Islet precursor cell (in vitro differentiated cells): ENCODE results near the gene CALU.
A peak's percentile ranks its signal among the peaks of the same experiment; 100 is the strongest.

ENCODE experiments used
- DNase-seq: peaks from one replicate; pipeline ENCODE4 v3.0.0-alpha.2; 2018

Gene CALU

DNA sequence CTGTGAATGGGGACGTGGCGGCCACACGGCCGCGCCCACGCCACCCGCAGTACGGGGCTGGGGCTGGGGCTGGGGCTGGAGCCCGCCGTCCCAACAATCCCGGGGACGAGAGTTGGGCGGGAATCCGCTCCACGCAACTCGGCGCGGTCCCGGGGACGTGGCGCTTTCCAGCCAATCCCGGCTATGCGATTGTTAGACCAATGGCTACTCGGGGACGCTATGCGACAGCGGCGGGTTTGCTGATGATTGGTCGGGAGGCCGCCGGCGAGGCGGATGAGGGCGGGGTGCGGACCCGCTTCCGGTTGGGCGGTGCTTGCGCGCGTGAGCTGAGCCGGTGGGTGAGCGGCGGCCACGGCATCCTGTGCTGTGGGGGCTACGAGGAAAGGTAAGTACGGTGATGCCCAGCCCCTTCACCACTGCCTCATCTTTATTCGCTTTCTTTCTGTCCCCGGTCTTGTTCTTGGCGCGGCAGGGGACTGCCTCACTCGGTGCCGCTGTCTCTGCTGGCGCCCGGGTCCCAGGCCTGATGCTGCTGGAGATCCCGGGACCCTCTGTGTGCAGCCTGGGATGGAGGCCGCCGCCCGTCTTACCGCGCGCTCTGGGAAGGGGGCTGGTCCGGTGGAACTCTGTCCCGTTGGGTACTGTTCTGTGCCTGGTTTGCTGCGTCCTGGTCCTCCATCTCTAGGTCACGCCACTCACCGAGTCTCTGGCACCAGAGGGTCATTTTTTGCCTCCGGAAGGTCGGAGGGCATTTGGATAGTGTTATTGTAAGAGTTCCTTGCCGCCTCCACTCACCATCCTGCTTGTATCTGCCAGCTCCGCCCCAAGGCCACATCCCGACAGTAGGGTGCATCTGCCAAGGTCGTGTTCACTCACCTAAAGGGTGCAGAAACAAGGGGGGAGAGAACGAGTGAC is at the start of gene CALU:
CALU (plus strand) TSS at position 312 of the 915 bp plus-strand sequence. CDS start 9,225 bp downstream, outside the sequence.
- peak; percentile 99 for DNase-seq

DNA sequence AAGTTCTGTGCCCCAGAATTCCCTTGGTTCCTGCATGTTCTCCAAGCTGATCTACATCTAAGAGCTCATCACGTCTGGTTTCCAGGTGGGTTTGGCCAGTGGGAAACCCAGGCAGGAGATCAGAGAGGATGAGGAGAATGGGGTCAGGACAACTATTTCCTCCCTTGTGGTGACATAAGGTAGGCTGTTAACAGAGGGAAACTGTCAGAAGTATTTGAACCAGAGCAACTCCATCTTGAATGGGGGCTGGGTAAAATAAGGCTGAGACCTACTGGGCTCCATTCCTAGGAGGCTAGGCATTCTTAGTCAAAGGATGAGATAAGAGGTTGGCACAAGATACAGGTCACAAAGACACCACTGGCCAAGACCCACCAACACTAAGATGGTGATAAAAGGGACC is 47.9 kb upstream of the CALU start:
- DNase-seq = no peak

DNA sequence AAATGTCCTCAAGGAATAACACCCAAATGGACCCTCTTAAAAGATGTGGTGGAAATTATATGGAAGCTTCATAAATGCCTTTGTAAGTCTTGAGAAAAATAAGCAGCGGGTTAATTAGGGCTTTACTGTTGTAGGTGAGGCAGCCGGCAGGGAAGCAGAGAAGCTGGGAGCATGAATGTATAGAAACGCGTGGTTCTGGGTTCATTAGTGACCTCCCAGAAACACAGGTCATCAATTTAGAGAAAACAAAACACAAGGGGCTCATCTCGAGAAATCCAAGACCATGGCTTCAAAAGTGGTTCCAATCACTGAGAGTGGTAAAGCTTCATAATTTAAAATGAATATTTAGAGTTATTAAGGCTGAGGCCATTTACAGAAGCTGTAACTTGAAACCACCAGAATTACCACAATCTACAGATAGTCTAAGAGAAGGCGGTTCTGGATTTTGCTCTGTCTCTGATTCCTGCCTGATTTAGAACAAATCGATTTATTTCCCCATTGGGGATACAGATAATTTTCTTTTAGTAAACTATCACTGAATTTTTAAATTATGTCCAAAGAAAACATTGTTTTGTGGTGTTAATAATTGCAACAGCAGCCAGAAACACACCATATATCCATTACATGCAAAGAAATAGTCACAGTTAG is 46.4 kb upstream of the CALU start:
- no peak for DNase-seq

DNA sequence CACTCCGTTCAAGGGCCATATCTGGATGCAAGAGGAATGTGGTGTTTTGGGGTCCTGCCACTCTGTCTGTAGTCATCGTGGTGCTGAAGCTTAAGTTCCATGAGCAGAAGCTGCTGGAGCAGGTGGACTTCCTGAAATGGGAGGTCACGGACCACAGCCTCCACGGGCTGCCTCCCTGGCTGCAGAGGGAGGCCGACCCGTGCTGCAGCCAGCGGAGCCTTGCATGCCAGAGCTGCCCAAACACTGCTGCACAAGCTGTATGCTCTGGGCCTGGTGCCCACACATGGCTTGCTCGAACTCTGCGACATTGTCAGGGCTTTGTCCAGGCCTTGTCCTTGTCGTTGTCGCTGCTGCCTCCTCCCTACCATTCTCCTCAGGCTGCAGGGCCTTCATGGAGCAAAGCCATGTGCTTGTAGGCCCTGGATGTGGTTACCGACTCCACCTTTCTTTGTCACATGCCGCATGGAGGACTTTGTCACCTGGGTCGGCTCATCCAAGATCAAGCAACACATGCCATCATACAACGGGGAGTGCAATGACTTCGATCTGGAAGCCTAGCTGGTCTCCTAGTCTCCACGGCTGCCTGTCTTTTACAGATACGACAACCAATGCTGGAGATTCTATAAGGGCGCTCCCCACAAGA is 45.7 kb upstream of the CALU start:
- no peak for DNase-seq

DNA sequence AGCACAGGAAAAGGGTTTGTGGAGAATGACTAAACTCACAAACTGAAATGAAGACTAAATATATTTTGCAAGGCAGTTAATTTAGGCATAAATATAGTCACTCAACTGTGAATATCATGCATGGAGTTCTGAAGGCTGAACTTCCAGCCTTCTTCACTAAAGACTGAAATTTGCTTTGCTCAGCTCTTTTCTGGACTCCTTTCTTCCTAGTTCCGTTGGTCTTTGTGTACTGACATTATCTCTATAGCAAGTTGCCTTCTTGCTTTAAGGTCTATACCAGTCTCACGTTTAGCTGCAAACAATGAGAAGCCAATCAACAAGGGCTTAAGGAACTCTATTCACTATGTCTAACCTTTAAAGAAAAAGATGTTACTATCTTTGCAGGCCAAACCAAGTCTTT is 44.4 kb upstream of the CALU start:
- DNase-seq = no peak

DNA sequence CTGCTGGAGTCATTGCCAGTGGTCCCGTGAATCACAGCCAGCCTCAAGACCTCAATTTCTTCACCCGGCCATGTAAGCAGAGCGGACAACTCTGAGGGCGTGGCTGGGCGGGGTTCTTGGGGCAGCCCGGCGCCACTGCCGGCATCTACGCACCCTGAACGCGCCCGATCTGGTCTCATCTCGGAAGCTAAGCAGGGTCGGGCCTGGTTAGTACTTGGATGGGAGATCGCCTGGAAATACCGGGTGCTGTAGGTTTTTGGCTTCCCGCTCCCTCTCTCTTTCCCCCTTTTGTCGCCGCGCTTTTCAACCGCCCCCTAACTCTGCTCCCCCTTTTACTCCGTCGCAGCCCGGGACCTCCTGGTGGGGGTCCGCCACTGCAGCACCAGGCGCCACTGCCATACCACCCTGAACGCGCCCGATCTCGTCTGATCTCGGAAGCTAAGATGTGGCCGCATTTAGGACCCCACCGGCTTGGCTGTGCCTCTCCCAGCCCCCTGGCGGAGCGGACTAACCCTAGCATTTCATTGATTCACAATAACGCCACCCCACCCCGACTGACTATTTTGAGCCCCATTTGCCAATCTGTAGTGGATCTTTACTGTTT is 41.8 kb upstream of the CALU start:
- DNase-seq = peak; percentile 84

DNA sequence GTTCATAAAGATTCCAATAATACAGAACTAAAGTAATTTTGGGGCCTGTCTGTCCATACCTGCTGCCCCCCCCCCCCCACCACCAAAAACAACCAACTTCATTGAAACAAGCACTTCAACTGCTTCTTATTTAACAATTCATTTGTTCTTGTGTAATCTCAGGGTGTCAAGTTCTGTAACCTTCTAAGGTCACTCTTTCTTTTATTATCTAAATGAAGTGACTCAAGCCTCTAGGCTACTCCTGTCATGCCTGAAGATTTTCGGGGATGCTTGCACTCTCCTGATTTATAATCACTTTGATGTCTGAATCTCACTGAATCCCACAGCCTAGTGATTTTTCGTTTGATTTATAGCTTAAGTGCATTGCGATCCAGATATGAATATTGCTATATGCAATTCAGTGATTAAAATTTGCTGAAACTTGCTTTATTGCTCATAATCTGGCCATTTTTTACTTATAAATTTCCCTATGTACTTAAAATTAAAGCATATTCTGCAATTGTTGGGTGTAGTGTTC is 39.9 kb upstream of the CALU start:
- DNase-seq = no peak

DNA sequence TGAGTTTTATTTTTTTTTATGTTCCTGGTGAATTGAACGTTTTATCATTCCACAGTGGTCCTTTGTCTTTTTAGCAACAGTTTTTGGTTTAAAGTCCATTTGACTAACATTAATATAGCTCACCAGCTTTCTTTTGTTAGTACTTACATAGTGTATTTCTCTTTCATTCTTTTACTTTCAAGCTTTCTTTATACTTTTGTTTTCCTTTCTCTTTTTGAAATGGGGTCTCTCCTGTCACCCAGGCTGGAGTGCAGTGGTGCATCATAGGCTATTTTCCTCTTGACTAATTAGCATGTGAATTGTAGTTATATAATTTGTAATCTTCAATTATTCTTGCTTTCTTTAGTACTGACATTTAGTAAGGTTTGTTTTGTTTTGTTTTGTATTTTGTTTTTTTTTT is 39.3 kb upstream of the CALU start:
- DNase-seq = no peak

DNA sequence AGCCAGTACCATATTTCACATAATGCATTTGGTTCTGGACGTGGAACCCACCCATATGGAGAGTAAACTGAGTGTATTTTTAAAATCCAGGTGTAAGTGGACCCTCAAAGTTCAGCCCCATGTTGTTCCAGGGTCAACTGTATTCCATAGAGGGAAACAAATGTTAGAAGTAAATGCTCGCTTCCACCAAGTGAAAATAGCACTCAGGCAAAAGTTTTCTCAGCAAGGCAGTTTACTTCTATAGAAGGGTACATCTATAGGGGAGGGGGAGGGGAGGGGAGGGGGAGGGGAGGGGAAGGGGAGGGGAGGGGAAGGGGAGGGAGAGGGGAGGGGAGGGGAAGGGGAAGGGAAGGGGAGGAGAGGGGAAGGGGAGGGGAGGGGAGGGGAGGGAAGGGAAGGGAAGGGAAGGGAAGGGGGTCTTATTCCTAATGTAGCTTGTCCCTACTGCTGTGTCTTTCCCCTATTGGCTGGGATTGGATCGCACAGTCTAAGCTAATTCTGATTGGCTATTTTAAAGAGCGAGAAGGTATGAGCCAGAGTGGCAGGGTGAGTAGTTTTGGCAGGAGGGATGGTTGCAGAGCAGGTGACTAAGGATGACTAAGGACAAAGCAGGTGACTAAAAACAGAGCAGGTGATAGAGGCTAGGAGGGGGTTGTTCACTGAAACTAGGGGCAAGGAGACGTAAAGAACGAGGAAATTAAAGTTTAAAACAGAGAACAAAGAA is 37.9 kb upstream of the CALU start:
- DNase-seq = peak; percentile 71

DNA sequence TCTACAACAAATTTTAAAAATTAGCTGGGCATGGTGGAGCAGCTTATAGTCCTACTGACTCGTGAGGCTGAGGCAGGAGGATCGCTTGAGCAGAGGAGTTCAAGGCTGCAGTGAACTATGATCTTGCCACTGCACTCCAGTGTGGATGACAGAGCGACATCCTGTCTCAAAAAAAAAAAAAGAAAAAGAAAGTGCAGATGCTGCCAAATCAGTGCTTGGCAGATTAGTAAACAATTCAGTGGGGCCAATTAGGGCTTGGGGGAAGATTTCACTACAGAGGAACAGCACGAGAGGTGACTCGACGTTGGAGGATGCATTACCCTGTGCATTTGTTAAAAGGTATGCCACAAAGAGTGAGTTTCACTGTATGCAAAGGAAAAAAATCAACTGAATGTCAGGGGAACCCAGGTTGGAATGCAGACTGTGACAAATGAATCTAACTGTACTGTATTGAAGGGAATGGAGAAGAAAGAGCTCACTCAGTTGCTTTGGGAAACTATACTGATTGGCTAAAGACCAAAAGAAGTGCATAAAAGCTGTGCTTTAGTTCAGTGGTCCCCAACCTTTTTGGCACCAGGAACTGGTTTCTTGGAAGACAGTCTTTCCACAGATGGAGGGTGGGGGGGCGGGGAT is 35.4 kb upstream of the CALU start:
- peak; percentile 84 for DNase-seq

DNA sequence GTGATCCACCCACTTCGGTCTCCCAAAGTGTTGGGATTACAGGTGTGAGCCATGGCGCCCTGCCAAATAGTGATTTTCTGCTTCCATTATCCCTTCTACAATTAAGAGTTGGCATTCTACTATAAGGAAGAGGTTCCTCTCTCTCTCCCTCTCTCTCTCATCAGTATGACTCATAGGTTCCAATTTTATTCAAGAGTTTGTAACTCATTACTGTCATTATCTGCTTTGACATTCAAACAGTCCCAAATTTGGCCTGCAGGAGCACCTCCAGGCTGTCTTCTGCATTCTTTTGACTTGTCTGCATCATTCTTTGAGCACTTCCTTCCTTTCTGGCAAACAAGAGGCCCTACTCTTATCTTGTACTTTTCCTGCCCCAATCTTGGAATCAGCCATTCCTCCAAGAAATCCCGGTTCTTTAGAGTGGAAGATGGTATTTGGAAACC is 33.2 kb upstream of the CALU start:
- DNase-seq = peak; percentile 70

DNA sequence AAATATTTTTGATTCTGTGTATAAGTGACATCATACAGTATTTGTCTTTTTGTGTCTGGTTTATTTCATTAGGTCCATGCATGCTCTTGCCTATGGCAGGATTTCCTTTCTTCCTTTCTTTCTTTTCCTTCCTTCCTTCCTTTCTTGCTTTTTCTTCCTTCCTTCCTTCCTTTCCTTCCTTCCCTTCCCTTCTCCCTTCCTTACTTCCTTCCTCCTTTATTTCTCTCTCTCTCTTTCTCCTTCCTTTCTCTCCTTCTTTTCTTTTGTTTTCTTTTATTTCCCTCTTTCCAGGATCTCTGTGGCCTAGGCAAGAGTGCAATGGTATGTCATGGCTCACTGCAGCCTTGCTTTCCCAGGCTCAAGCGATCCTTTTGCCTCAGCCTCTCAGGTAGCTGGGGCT is 31.4 kb upstream of the CALU start:
- no peak for DNase-seq

DNA sequence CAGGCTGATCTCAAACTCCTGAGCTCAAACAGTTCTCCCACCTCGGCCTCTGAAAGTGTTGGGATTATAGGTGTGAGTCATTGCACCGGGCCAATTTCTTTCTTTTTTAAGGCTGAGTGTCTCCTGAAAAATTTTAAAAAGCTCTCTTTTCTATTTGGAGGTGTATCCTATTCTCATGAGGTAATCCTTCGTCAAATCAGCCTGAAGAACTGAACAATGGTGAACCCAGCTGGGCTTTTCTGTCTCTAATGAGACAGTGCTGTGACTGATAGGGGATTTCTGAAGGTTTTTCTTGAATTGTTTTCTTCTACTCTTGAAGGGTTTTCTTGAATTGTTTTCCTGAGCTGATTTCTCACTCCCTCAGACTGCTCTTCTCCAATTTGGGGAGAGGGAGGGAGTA is 30.9 kb upstream of the CALU start:
- peak; percentile 32 for DNase-seq

DNA sequence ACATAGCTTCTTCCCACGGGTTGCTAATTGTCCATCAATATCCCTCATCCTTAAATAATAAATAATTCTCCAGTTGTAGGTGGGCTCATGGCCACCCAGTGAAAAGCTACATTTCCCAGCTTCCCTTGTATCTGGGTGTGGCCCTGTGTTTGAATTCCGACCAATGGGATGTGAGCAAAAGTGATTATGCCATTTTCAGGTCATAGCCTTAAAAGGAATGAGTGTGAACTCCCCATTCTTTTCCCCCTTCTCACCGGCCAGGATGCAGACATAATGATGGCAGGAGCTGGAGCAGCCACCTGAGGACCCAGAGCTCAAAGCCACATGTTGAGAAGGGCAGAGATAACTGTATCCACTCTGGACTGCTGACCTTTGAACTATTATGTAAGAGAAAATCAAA is 30.3 kb upstream of the CALU start:
- DNase-seq = peak; percentile 7

DNA sequence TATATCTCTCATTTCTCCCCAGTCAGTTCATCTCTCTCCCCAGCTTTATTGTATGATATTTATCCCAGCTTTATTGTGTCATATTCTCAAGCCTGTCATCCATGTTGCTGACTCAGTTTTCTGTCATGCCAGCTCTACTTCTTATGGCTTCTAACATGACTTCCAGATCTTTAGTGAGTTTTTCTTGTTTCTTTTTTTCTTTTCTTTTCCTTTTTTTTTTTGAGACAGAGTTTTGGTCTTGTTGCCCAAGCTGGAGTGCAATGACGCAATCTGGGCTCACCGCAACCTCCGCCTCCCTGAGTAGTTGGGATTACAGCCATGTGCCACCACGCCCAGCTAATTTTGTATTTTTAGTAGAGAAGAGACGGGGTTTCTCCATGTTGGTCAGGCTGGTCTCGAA is 28.7 kb upstream of the CALU start:
- peak; percentile 12 for DNase-seq

DNA sequence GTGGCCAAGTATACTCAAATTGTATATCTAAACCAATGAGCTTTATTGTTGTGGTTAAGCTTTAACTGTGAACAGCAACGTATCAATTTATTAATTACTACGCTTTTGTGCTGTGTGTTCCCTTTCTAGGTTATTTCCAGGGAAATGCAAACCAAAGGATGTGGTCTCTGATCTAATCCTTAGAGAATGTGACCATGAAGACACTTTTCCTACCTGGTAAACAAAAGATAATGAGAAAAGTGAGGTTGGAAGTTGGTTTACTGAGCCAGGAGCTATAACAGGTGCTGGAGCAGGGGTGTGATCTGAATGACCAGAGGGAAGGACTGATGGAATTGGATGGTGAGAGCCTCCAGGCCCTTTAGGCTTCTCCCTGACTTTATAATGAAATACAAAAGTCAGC is 25.4 kb upstream of the CALU start:
- peak; percentile 32 for DNase-seq

DNA sequence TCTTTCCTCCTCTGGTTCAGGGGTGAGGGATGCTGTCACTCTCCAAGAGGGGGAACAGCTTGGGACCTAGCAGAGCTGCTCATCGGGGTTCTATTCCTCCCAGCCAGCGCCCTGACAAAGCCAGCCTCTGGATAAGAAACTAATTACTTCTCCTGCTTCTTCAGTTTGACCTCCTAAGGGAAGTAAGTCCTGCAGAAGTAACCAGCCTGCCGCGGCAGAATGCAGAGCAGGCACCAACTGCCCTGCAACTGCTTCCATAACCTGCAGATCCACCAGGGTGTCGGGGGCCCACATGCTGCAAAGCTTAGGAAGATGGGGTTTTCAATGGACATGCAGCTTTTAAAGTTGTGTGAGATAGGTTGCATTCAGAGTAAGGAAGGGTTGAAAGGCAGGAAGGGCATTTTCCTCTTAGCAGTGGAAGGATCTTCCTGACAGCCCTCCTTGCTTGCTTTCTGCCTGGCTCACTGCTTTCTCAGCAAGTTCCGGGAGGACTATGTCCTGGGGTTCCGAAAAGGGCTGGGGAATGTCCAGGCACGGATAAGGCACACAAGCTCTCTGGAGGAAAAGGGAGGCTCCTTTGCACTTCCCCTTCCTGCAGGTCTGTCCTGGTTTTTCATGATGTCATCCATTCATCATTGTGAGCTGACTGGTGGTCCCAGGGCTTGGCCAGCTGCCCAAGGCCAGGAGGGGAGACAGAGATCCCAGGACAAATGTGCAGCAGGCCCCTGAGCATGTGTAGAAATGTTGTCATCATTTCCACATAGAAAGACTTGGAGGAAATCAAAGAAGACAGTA is 24.3 kb upstream of the CALU start:
- DNase-seq = peak; percentile 29

DNA sequence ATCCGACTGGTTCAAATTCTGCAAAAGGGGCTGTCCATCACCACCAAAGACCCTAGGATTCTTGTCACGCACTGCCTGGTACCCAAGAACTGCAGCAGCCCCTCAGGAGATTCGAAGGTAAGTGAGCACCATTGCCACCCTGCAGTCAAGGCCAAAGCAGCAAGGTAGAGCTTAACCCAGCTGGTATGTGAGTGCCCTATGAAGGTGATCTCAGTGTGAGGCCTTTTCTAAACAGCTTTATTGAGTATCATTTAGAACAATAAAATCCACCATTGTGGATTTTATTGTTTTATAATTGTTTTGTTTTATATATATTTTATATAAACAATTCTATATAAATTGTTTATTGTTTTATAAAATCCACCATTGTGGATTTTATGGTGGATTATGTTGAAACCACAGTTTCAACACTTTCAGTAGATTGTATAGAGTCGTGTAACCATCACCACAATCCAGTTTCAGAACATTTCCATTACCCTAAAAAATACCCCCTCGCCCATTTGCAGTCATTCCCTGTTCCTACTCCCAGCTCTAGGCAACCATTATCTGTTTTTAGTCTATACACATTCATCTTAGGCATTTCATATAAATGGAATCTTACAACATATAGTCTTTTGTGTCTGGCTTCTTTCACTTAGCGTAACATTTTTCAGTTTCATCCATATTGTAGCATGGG is 20.1 kb upstream of the CALU start:
- DNase-seq = peak; percentile 16

DNA sequence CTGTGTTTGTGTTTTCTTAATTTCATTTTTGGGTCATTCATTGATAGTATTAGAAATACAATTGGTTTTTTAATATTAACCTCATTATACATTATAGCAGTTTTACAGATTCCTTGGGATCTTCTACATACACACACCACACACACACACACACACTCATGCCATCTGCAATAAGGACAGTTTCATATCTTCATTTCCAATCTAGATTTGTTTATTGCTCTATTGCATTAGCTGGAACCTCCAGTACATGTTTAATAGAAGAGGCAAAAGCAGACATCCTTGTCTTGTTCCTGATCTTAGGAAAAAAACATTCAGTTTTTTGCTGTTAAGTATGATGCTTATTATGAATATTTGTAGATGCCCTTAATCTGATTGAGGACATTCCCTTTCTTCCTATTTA is 17.8 kb upstream of the CALU start:
- no peak for DNase-seq

DNA sequence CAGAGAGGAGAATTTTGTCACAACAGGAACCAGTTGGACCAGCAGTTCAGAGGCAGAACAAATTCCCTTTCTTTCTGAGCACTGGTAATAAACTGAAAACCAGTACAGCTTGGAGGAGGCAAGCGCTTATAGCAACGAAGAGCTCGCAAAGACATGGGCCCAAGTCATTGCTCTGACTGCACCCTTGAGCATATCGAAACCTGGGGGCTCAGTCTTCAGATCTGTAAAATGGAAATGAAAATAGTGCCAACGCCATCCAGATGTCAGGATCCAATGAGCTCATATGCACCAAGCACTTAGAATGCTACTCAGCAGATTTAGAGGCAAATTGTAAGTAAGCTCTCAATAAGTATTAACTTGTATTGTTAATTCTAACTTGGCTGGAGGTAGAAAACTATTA is 14.4 kb upstream of the CALU start:
- DNase-seq = no peak
